K562 (cell line): ENCODE data around the gene LRRC25. TPM values are rescaled to one million over a fixed set of nuclear protein-coding genes. Genes with fewer than 3 reads are reported as not detected.

Experiments used
- ATAC-seq: fragments of 200-7000 bp; cut with Tn5 transposase; 3 replicates; pipeline ENCODE4 v1.9.1; 2020; ENCODE audit warnings: moderate library complexity
- BruUV-seq: library from RNA; stranded (reverse); fragments of 400-500 nt; replicated peaks from 2 replicates; lab custom pipeline; 2021; lab: Mats Ljungman, UMichigan
- CTCF ChIA-PET: fragments of 300-600 bp; formaldehyde crosslinking; extraction: SDS; loops from one replicate; lab custom pipeline; 2021; ENCODE audit warnings: low intra/inter-chr PET ratio; lab: Yijun Ruan, JAX
- POLR2A ChIA-PET: fragments of 300-600, 350-650 bp; sonication (Branson Sonifier 250); formaldehyde crosslinking; extraction: SDS; loops from one replicate; lab custom pipeline; 2021; ENCODE audit warnings: antibody characterized with exemption, inconsistent platforms; lab: Yijun Ruan, JAX
- DNase-seq, 4 experiments: peaks; one replicate each; pipeline versions ENCODE4 v3.0.0 to v3.0.0-alpha.2; 2011 to 2018; ENCODE audit warnings: low spot score in 3 of 4, mixed read lengths in 3 of 4; ENCODE audit errors: extremely low read depth in 1 of 4
- FAIRE-seq: peaks from 2 replicates; lab custom pipeline; 2011; peaks lifted over from hg19 to GRCh38; lab: Jason Lieb, UNC
- H2AFZ ChIP-seq: 2 replicates; pipeline ENCODE4 v1.6.0; 2011; ENCODE audit warnings: low read depth, low read length, control low read depth, inconsistent platforms
- H3K27ac ChIP-seq: fragments of 200-600 bp; 3 replicates; pipeline ENCODE4 v1.8.0; 2011; ENCODE audit warnings: low read depth, mild to moderate bottlenecking, control low read depth, inconsistent platforms, low read length, moderate library complexity, mixed read lengths; ENCODE audit errors: extremely low read depth
- H3K27me3 ChIP-seq, 2 experiments: fragments of 300-600 bp in 1 of 2; 2 replicates in 1 of 2; 3 replicates in 1 of 2; pipeline versions ENCODE4 v1.6.0 to v1.8.0; 2011; ENCODE audit warnings: inconsistent platforms in 2 of 2, low read length in 2 of 2, mild to moderate bottlenecking in 1 of 2, mixed read lengths in 1 of 2, moderate library complexity in 1 of 2; ENCODE audit not compliant: control insufficient read depth in 2 of 2, insufficient read depth in 2 of 2
- H3K36me3 ChIP-seq: fragments of 300-600 bp; 3 replicates; pipeline ENCODE4 v1.8.0; 2011; ENCODE audit warnings: mild to moderate bottlenecking, low read length, inconsistent platforms; ENCODE audit not compliant: control insufficient read depth, insufficient read depth
- H3K4me1 ChIP-seq, 2 experiments: fragments of 200-600 bp in 1 of 2; replicated peaks in 1 of 2; 2 replicates in 1 of 2; 3 replicates in 1 of 2; pipeline versions ENCODE4 v1.5.1 to v1.8.0; 2011; ENCODE audit warnings: inconsistent platforms in 2 of 2, low read length in 2 of 2, mild to moderate bottlenecking in 1 of 2, mixed read lengths in 1 of 2, moderate library complexity in 1 of 2; ENCODE audit not compliant: control insufficient read depth in 2 of 2, insufficient read depth in 2 of 2
- H3K4me2 ChIP-seq: 2 replicates; pipeline ENCODE4 v1.6.1; 2011; ENCODE audit warnings: low read length, control low read depth, inconsistent platforms, mixed read lengths; ENCODE audit not compliant: insufficient read depth
- H3K4me3 ChIP-seq: fragments of 200-600 bp; sonication (generic), shearing (Covaris generic); 2 replicates; pipeline ENCODE4 v1.5.1; 2016; ENCODE audit warnings: control low read depth, inconsistent platforms
- H3K79me2 ChIP-seq: fragments of 200-600 bp; 3 replicates; pipeline ENCODE4 v1.8.0; 2011; ENCODE audit warnings: low read length, inconsistent platforms; ENCODE audit not compliant: control insufficient read depth, insufficient read depth
- H3K9ac ChIP-seq, 2 experiments: 2 replicates each; pipeline versions ENCODE4 v1.6.0 to v1.6.1; 2011; ENCODE audit warnings: low read depth in 2 of 2, low read length in 2 of 2, control low read depth in 1 of 2, inconsistent platforms in 1 of 2, mild to moderate bottlenecking in 1 of 2, mixed read lengths in 1 of 2; ENCODE audit not compliant: insufficient read depth in 1 of 2
- H3K9me1 ChIP-seq: one replicate; pipeline ENCODE4 v1.6.0; 2011; ENCODE audit warnings: inconsistent platforms, mild to moderate bottlenecking, low read length, moderate library complexity; ENCODE audit not compliant: control insufficient read depth, insufficient read depth
- H3K9me3 ChIP-seq: replicated peaks from 2 replicates; pipeline ENCODE4 v1.5.1; 2011; ENCODE audit warnings: low read depth, low read length, inconsistent platforms; ENCODE audit not compliant: control insufficient read depth, insufficient read depth
- H4K20me1 ChIP-seq: replicated peaks from 2 replicates; pipeline ENCODE4 v1.6.1; 2011; ENCODE audit warnings: low read length, inconsistent platforms, mixed read lengths; ENCODE audit not compliant: control insufficient read depth, insufficient read depth
- BCOR ChIP-seq: fragments of 450-650 bp; IDR thresholded peaks from 2 replicates; pipeline ENCODE4 v1.6.1; 2016
- DMBX1 ChIP-seq: fragments of 250-450 bp; sonication (Bioruptor Pico); IDR thresholded peaks from 2 replicates; pipeline ENCODE4 v1.8.0; 2022; ENCODE audit warnings: inconsistent platforms, mild to moderate bottlenecking, moderate library complexity, borderline replicate concordance
- ERF ChIP-seq: fragments of 450-650 bp; formaldehyde crosslinking; IDR thresholded peaks from 2 replicates; pipeline ENCODE4 v1.4.0; 2020; ENCODE audit warnings: mild to moderate bottlenecking, mixed read lengths
- GTF2E2 ChIP-seq: fragments of 200-800 bp; sonication (Bioruptor generic); IDR thresholded peaks from 2 replicates; pipeline ENCODE4 v1.6.1; 2016; ENCODE audit warnings: missing genetic modification characterization, missing compliant biosample characterization
- KDM1A ChIP-seq, 2 experiments: fragments of 450-650 bp; IDR thresholded peaks; 2 replicates each; pipeline ENCODE4 v1.6.1; 2016; ENCODE audit warnings: mild to moderate bottlenecking in 2 of 2
- KDM5B ChIP-seq: fragments of 200-600 bp; sonication (generic); IDR thresholded peaks from 2 replicates; pipeline ENCODE4 v1.6.1; 2012; ENCODE audit warnings: low read depth, mild to moderate bottlenecking, moderate library complexity, low read length, control low read depth, inconsistent platforms; ENCODE audit not compliant: insufficient replicate concordance
- LCOR ChIP-seq: sonication (generic); formaldehyde crosslinking; IDR thresholded peaks from 2 replicates; pipeline ENCODE4 v1.8.0; 2022; ENCODE audit warnings: mild to moderate bottlenecking, missing genetic modification reagents
- NBN ChIP-seq: fragments of 450-650 bp; IDR thresholded peaks from 2 replicates; pipeline ENCODE4 v1.6.1; 2016; ENCODE audit warnings: low read depth, mild to moderate bottlenecking
- NCOA1 ChIP-seq: fragments of 450-650 bp; IDR thresholded peaks from 2 replicates; pipeline ENCODE4 v1.6.1; 2016; ENCODE audit warnings: low read depth
- NFIX ChIP-seq: fragments of 250-450 bp; sonication (Bioruptor Pico); IDR thresholded peaks from 2 replicates; pipeline ENCODE4 v1.4.0; 2020; ENCODE audit warnings: low read depth, mild to moderate bottlenecking, moderate library complexity
- NFXL1 ChIP-seq: fragments of 450-650 bp; formaldehyde crosslinking; IDR thresholded peaks from 2 replicates; pipeline ENCODE4 v1.4.0; 2021; ENCODE audit warnings: mild to moderate bottlenecking
- ZNF764 ChIP-seq: fragments of 250-450 bp; sonication (Bioruptor Pico); IDR thresholded peaks from 2 replicates; pipeline ENCODE4 v1.4.0; 2020; ENCODE audit warnings: low read depth, mild to moderate bottlenecking, moderate library complexity
- WGBS: fragments of 100-300 bp; shearing (Covaris generic); methylation state at CpG from one replicate; pipeline ENCODE4 v1.1.6; 2016; ENCODE audit warnings: low coverage, mixed read lengths; ENCODE audit not compliant: insufficient coverage; ENCODE audit errors: missing lambda C conversion rate; 5-methylcytosine and 5-hydroxymethylcytosine counted together
- in situ Hi-C: fragments of 300-500 bp; cut with MboI; formaldehyde crosslinking; loops from 4 replicates; pipeline ENCODE4 v1.15.0; 2018; ENCODE audit warnings: inconsistent platforms, mixed read lengths
- intact Hi-C: fragments of 100-400 bp; cut with micrococcal nuclease; formaldehyde crosslinking; loops from 2 replicates; pipeline ENCODE4 v1.14.2; 2022
- polyA plus RNA-seq, 8 experiments: library from polyadenylated mRNA; depleted of rRNA in 4 of 8; stranded (reverse) in 5 of 8; unstranded in 3 of 8; fragments of >200 nt; fragmentation: Nextera tagmentation in 2 of 8; fragmentation: Illumina TruSeq in 1 of 8; extraction: Ambion mirVana in 2 of 8; extraction: Trizol in 1 of 8; gene quantifications; 2 replicates each; pipeline versions ENCODE4 v1.2.1 to v1.2.3, GENCODE V29; 2011 to 2014; ENCODE audit warnings: inconsistent platforms in 1 of 8, missing spikeins in 1 of 8
- total RNA-seq, 7 experiments: library from RNA; depleted of rRNA in 6 of 7; stranded (reverse); fragments of >200 nt in 6 of 7; fragmentation: Illumina TruSeq in 2 of 7; extraction: Trizol in 2 of 7; gene quantifications; 2 replicates each; pipeline versions ENCODE4 v1.2.1 to v1.2.3, GENCODE V29; 2011 to 2021; ENCODE audit warnings: low replicate concordance in 1 of 7
- TF ChIP-seq, protein P1 (sequence below): fragments of 450-650 bp; IDR thresholded peaks from 2 replicates; pipeline ENCODE4 v1.6.1; 2018; ENCODE audit not compliant: partially characterized antibody
- TF ChIP-seq, protein P2 (sequence below): fragments of 450-650 bp; formaldehyde crosslinking; IDR thresholded peaks from 2 replicates; pipeline ENCODE4 v1.4.0; 2020; ENCODE audit warnings: mild to moderate bottlenecking, mixed read lengths

LRRC25 gene
- total and polyA plus RNA-seq, 9 of the 15 experiments (the other 6 are each of a cell fraction or from before 2014, with no cell fraction given): 0.07 to 0.36 (median 0.10) TPM; not detected in 3

DNA sequence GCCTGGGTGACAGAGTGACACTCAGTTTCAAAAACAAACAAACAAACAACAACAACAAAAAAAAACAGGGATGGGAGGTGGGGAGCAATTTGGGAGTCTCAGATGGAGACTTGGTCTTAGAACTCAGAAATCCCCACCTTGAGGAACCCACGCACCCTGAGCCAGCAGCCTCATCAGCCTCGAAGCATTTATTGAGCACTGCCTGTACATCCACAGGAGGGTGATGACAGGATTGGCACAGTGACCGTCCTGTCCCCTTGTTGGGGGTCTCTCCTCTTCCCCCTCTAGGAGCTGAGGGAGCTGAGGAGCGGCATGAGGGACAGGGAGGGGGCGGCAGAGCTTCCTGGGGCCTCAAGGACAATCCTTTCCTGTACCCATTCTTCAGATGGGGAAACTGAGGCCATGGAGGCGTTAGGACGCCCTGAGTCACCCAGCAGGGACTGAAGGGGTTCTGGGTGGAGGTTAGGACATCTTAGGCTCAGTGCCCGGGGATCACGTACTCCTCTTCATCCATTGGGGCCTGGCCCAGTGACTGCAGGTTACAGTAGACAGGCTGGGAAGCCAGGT is 5.8 kb downstream of the LRRC25 start (continued):
- TF ChIP-seq, protein P1, sequence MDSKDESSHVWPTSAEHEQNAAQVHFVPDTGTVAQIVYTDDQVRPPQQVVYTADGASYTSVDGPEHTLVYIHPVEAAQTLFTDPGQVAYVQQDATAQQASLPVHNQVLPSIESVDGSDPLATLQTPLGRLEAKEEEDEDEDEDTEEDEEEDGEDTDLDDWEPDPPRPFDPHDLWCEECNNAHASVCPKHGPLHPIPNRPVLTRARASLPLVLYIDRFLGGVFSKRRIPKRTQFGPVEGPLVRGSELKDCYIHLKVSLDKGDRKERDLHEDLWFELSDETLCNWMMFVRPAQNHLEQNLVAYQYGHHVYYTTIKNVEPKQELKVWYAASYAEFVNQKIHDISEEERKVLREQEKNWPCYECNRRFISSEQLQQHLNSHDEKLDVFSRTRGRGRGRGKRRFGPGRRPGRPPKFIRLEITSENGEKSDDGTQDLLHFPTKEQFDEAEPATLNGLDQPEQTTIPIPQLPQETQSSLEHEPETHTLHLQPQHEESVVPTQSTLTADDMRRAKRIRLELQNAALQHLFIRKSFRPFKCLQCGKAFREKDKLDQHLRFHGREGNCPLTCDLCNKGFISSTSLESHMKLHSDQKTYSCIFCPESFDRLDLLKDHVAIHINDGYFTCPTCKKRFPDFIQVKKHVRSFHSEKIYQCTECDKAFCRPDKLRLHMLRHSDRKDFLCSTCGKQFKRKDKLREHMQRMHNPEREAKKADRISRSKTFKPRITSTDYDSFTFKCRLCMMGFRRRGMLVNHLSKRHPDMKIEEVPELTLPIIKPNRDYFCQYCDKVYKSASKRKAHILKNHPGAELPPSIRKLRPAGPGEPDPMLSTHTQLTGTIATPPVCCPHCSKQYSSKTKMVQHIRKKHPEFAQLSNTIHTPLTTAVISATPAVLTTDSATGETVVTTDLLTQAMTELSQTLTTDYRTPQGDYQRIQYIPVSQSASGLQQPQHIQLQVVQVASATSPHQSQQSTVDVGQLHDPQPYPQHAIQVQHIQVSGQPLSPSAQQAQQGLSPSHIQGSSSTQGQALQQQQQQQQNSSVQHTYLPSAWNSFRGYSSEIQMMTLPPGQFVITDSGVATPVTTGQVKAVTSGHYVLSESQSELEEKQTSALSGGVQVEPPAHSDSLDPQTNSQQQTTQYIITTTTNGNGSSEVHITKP: no peak
- no peak for TF ChIP-seq NCOA1

DNA sequence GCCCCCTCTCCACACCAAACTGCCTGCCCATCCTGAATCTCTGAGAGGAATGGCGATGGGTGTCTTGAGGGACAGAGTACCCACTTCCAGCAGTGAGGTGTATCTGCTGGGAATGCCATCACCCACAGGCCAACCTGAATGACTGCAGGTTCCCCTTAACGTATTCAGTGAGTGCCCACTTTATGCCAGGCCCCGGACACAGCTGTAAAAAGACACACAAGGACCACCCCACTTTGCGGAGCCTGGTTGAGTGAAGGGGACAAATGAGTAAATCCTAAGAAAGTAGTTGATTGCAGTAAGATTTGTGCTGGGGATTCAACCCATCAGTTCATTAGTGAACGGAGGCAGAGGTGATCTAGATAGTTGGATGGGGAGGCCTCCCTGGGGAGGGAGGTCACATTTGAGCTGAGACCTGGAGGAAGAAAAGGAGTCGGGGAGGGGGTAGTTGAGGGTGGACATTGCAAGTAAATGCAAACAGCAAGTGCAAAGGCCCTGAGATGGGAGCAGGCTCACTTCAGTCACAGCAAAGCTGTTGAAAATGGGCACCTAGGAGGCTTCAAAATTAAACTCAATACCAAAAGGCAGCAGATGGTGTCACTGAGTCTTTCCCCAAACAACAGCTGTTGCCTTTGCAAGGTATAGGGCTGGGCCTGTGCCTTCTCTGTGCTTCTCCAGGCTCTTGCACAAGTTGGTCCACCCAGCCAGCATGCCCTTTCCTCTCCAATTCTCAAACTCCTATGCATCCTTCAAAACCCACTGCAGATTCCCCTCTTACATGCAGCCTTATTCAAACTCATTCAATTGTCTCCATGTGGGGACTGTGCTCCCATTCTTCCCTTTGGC is 7.1 kb downstream of the LRRC25 start:
- BruUV-seq: no TSS peak
- CTCF ChIA-PET: no interaction called here
- 76% methylated on average over 6 of the region's 6 CpGs for WGBS
- POLR2A ChIA-PET: interaction anchor here (0.6 to 8.1 kb wide), 21 partner anchors 7 to 238 kb away, joined by 3 to 244 read pairs (median 4); partner anchors contain the start of genes IQCN, JUND, LRRC25 and PIK3R2
- H3K79me2 ChIP-seq: peaks cover 32% of the 10 kb centered on the region
- H3K4me2 ChIP-seq: no peak overlapping the region
- H4K20me1 ChIP-seq: peaks cover 19% of the 10 kb centered on the region
- in situ Hi-C loops (no loop called here), intact Hi-C loops (no loop called here)
- H3K27ac ChIP-seq: no peak overlapping the region
- no peaks in the 10 kb centered on the region for H3K9me3 ChIP-seq
- peaks cover 8 to 41% of the 10 kb centered on the region in 2 experiments for H3K4me1 ChIP-seq
- H3K9ac ChIP-seq: peak overlapping the region in 1 of 2 experiments; percentile 0; a peak in 1 of 4 replicates
- H2AFZ ChIP-seq: no peak overlapping the region
- no peak for DNase-seq
- no peaks in the 10 kb centered on the region for H3K27me3 ChIP-seq
- H3K36me3 ChIP-seq: peaks cover 32% of the 10 kb centered on the region; the same call in 2 of the 3 replicates
- FAIRE-seq: no peak
- no peak overlapping the region for H3K4me3 ChIP-seq
- peak; percentile 19 for ATAC-seq
- no peaks in the 10 kb centered on the region for H3K9me1 ChIP-seq
- TF ChIP-seq ZNF764 (CRISPR knock-in tag): no peak
- TF ChIP-seq NFIX: no peak
- TF ChIP-seq KDM1A (IDR thresholded peaks at IDR 0.05): no peak
- peak; percentile 48 for TF ChIP-seq KDM5B
- no peak; the same call in 1 of the 2 replicates for TF ChIP-seq LCOR
- peak; percentile 15; the same call in 1 of the 2 replicates for TF ChIP-seq NBN
- TF ChIP-seq NFXL1 (CRISPR knock-in tag): 0 out of 2 replicates have a peak, but pooled peaks have one; percentile 58
- peak; percentile 59; the same call in 1 of the 2 replicates for TF ChIP-seq GTF2E2 (tag)
- TF ChIP-seq ERF: 0 out of 2 replicates have a peak, but pooled peaks have one; percentile 56
- no peak for TF ChIP-seq BCOR
- peak; percentile 59; the same call in 1 of the 2 replicates for TF ChIP-seq DMBX1 (CRISPR knock-in tag)
- TF ChIP-seq, protein P2, sequence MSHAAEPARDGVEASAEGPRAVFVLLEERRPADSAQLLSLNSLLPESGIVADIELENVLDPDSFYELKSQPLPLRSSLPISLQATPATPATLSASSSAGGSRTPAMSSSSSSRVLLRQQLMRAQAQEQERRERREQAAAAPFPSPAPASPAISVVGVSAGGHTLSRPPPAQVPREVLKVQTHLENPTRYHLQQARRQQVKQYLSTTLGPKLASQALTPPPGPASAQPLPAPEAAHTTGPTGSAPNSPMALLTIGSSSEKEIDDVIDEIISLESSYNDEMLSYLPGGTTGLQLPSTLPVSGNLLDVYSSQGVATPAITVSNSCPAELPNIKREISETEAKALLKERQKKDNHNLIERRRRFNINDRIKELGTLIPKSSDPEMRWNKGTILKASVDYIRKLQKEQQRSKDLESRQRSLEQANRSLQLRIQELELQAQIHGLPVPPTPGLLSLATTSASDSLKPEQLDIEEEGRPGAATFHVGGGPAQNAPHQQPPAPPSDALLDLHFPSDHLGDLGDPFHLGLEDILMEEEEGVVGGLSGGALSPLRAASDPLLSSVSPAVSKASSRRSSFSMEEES (CRISPR knock-in tag): peak; percentile 6; the same call in 1 of the 2 replicates
